HG03135 (cell line): ENCODE data around the gene KRT72.

Source experiments
- ATAC-seq: cut with Tn5 transposase; IDR thresholded peaks from one replicate; pipeline ENCODE4 v1.9.1; 2021; ENCODE audit warnings: mild to moderate bottlenecking, moderate library complexity; ENCODE audit not compliant: unreplicated experiment

Gene KRT72

DNA sequence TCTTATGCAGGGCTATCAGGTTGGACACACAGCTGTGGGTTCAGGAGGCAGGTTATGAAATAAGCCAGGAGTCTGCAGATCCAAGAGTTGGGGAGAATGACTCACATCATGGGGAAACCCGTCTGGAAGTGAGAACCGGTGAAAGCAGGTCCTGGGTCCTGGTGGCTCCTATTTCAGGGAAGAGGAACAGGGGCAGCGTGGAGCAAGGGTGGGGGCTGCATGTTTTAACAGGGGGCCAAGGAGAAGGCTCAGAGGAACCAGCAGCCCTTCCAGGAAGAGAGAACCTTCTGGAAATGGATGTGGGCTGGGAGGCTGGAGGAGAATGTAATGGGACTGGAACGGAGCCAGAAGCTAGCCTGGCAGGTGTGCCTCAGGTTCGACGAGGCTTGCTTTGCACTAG lies 19.8 kb downstream of the KRT72 start:
- no peak for ATAC-seq

DNA sequence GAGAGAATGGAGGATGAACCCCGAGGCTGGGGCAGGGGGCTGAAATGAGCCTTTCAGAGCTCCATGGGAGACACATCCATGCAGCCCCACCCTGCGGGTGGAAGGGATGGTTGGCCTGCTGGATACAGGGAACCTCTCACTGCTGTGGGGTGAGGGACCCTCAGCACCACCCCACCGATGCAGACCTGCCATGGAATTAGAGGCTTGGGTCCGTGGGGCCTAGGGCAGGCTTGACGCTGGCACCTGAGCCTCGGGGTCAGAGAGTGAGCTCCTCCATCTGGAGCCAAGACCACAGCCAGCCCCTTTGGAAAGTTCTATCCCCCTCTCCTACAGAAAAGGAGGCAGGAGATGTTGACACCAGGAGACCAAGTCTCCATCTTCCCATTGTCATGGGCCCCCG lies 20.2 kb downstream of the KRT72 start:
- no peak for ATAC-seq

DNA sequence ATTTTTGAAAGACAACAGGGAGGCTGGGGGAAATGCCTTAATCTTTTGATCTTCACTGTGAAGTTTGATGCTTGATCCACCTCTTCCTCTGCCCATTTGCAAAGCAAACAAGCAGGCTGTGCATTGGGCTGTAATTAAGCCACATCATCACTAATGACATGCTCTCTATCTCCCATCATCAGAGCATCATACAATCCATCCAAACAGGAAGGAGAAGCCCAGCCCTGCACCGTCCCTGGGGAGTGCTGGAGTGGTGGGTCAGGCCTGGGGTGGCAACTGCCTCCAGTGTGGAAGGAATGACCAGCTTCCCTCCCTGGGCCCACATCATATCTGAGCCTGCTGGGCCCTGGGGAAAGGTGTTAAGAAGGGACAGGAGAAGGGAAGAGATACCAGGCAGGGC lies 20.8 kb downstream of the KRT72 start:
- ATAC-seq = no peak

DNA sequence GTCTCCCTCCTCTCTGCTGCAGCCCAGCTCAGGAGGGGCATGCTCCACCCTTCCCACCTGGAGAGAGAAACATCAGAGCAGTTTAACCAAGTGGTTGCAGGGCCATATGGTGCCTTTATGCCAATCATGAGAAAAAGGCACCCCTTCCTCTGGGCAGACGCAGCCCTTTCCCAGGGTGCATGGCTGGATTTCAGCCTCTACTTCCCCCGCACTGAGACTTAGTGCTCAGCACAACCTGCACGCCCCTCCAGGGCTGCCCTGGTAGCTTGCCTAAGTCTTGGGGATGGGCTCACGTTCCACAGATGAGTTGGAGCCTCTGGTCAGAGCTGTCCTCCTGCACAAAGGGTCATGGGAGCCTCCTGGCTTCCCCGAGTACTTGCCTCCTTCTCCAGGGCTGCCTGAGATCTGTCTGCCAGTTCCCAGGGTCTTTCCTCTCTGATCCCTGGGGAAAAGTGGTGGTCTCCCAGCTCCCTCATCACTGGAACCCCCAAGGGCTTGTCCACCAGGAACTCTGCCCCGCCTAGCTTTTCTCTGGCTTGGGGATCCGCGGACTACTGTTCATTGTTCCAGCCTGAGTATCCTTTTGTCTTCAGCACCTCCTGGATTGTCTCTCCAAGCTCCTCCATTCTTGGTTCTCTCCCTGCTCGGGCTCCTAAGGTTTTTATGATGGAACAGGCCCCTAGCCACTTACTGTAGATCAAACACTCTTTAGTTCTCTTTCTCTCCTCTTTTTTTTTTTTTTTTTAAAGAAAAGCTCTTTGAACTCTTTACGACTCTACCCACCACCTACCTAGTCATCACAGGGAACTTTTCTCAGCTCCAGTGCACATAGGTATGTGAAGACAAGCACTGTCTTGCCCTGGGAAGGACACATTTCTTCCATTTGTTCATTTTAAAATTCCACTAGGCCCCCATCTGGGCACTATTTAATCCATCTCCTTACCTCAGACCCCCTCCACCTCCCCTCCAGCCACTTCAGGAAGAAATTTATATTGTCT lies 21.5 kb downstream of the KRT72 start:
- ATAC-seq = no peak

DNA sequence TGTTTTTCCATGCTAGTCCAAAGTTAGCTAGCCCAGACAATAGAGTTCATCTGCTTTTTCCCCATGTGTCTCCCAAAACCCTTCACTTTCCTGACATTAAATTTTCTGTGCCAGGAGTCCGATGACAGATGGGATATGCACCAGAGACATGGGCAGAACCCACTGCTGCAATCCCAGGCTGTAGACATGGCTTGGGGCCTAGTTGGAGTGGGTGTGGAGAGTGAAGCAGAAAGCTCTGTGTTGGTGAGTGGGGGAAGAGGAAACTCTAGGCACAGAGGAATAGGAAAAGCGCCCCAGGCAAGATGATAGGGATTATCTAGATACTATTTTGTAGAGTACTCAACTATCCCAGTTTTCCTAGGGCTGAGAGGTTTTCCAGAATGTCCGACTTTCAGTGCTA lies 22.8 kb downstream of the KRT72 start:
- ATAC-seq = no peak

DNA sequence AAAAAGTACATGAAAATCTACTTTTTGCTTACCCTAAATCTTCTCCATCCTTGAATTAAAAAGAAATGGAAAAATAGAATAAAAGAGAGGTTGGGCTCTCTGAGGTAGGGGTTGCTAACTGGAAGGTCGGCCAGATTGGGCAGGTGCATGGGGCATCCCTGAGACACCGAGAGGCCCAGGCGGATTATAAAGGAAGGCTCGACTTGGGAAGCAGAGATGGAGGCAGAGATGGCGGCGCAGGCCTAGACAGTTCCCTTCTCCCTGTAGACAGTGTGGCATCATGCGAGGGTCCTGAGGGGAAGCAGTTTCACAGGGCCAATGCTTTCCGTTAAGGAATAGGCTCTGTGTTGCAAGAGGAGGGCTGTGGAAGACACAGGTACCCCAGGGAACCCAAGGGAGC lies 23.9 kb downstream of the KRT72 start:
- no peak for ATAC-seq

DNA sequence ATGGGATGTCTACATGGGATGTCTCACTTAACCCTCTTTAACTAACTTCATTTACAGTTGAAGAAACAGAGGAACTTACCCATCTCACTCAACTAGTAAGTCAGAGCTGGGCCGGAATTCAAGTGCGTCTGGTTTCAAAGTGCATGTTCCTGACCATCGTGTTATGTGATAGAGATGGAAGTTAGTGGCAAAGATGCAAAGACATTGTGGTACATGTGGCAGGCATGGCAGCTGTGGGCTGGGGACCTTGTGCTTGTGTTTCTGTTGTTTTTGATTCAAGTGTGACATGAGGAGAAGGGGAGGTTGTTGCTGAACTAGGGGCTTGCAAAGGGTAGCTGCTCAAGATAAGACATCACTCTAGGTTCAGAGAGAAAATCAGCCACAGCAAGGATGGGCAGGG lies 25.3 kb downstream of the KRT72 start:
- ATAC-seq = no peak

DNA sequence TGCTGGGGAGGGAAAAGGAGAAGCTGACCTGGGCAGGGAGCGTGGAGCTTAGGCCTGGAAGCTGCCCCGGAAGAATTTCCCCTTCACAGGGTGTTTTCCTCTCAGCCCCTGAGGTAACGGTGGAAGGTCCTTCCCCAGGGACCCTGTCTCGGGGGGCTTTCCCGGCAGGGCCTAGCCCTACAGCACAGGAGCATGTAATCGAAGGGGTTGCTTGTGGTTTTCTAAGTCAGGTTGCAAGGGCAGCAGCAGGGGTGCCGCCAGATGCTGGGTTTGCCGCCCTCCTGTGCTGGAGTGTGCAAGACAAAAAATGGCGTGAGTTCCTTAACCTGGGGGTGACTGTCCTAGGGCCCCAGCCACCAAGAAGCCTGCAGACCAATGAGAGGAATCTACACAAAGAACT lies 26.0 kb downstream of the KRT72 start:
- ATAC-seq = no peak

DNA sequence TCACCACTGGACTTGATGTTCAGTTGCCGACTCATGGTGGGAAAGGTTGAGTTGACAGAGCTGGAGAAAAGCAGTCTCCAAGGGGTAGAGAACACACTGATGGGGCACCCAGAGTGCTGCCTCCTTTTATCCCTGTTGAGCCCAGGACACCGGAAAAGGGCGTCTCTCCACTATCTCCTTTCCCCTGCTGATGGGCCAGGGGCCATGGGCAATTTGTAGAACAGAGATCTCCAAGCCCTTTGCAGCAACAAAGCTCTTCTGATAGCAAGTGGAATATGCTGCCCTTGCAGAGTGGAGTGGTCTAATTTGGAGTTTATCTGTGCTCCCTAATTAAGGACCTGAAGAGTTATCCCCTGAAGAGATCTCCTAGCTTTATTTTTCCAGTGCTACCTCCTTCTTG lies 27.5 kb downstream of the KRT72 start, which contains the start of gene KRT74:
Gene KRT74, minus strand, starts transcription at position 101 of the 400 bp plus-strand sequence. Its CDS starts 66 bp downstream, at position 35.
- ATAC-seq = no peak

DNA sequence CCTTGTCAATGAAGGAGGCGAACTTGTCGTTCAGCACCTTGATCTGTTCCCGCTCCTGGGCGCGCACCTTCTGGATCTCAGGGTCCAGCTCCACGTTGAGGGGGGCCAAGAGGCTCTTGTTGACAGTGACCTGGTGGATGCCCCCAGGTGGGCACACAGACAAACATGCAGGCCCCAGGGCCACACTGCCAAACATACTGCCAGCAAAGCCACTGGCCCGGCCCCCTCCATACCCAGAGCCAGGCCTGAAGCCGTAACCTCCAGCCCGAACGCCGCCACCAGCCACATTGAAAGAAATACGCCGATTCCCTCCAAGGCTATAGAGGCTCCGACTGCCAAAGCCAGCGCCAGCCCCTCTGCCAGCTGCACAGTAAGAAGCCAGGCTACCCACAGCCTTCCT lies 28.0 kb downstream of the KRT72 start:
- ATAC-seq = no peak

DNA sequence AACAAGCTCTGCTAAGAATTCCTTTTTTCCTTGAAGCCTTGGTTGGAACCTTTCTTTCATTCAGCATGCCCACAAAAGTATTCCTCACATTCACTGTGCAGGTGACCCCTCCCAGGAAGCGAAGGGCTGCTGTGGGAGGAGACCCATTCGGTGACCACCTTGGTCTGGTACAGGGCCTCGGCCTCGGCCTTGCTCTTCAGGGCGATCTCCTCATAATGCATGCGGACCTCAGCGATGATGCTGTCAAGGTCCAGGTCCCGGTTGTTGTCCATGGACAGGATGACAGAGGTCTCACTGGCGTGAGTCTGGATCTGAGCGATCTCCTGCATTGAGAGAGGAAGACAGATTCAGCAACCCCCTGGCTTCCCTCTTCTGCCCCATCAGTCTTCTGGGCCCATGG lies 30.8 kb downstream of the KRT72 start:
- no peak for ATAC-seq

DNA sequence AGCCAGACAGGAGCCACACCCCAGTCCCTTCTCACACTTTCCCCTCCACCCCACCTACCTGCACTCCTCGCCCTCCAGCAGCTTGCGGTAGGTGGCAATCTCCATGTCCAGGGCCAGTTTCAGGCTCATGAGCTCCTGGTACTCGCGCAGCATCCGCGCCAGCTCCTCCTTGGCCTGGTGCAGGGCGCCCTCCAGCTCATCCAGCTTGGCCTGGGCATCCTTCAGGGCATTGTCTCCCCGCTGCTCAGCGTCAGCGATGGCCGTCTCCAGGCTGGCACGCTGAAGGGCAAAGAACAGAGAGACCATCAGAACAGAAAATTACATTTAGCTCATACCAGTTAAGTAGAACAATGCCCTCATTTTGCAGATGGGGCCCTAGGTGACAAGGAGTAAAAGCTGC lies 33.2 kb downstream of the KRT72 start:
- ATAC-seq = no peak

DNA sequence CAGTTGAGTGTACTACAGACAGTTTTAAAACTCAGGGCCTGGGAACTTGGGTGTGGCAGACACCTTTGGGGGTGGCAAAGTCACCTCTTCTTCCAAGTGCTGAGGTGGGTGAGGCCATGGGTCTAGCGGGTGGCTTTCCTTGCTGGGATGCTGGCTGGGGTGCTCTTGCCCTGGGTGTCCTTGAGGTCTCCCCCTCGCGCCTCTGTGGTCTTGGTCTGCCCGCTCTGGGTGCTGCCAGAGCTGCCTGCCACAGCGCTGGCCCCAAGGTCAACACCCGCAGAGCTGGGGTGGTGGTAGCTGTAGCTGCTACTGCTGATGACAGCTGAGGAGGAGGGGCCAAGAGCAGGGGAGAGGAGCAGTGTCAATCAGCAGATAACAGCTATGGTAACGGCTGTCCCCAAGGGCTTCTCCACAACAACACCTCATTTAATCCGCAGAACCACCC lies 34.4 kb downstream of the KRT72 start:
- ATAC-seq = no peak

DNA sequence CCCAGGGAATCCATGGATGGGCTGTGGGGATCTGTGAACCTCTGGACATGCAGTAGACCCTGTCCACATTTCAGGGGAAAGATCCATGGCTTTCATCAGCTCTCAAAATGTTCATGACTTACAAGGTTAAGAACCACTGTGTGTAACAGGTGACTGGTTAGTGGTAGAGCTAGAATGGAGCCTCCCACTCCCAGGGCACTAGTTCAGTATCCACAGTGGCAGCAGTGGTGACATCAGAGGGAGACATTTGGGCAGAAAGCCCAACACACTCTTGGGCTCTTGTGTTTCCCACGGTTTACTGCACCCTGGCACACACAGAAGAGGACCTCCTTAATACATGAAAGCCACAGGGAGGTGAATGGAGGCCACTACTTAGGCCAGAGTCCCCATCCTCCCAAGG lies 36.7 kb downstream of the KRT72 start:
- ATAC-seq = no peak

DNA sequence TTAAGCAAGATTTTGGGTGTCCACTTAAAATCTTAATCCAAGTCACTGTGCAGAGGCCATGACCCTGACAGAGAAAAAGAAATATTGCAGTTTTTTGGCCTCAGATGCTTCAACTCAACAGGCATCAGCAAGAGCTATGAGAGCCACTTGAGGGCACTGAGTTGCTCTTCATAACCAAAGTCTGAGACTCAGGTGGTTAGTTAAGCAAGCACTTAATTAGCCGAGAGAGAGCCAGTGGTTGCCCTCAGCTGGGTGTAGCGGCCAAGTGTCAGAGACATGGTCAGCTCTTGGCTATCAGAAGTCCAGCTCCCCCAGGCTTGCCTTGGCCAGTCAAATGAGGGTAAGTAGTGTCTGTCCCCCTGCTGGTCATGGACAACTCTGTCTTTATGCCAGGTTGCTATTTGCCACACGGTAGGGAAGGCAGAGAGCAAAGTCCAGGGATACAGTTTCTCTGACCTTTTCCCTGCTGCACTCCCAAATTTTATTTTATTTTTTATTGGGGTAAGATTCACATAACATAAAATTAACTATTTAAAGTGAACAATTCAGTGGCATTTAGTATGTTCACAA lies 39.3 kb downstream of the KRT72 start:
- ATAC-seq = no peak

DNA sequence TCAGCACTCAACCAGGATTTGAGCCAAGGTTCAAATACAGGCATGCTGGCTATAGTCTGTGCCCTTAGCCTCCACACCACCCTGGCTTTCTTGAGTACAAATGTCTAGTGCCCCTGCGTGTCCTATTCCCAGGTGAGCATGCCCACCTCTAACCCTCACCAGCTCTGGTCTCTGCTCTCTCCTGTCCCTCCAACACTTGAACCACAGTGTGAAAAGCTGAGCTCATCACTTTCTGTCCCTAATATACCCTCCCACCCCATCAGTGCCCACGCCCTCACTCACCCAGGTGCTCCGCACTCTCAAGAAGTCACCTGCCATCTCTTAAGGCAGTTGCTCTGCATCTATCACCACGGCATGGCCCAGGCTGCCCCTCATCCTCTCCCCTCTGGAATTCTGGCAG lies 41.3 kb downstream of the KRT72 start:
- no peak for ATAC-seq

DNA sequence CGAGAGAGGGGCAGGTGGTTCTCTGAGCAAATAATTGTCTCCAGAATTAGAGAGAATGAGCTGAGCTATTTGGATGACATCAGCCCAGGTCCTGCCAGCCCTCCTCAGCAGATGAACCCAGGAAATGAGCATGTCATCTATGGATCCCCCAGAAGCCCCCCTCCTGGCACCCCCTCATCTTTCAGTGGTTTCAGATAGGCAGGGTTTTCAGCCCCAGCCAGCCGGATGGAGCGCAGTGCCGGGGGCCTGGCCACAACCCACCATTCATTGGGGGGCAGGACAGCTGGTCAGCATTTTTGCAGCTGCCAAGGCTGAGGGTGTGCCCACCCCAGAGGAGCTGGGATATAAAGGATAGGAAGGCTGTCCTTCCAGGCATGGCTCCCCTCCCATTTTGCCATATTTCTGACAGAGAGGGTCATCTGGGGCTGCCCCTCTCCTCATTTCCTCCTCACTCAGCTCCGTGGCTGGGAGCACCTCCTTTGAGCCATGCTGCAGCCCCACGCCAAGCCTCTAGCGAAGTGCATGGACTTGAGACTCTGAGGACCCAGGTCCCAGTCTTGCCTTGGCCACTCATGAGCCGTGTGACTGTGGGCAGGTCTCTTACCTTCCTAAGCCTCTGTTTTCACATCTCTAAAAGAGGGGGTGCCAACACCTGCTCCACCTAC lies 42.4 kb downstream of the KRT72 start:
- ATAC-seq = no peak

DNA sequence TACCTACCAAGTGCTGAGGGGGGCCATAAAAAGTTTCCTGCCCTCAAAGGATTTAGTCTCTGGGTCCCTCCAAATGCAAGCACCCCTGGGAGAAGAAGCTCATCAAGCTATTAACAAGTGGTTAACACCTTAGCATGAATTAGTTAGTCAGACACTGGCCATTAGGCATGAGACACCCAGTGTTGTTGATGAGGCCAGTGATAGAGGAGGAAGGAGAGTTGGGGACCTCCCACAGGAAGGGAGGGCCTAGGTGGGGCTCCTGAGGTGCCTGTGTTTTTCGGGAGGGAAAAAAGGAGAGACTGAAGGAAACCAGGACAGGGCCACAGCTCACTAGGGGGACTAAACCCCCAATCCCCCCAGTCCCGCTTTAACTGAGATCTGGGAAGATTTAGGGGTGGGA lies 43.8 kb downstream of the KRT72 start:
- no peak for ATAC-seq

DNA sequence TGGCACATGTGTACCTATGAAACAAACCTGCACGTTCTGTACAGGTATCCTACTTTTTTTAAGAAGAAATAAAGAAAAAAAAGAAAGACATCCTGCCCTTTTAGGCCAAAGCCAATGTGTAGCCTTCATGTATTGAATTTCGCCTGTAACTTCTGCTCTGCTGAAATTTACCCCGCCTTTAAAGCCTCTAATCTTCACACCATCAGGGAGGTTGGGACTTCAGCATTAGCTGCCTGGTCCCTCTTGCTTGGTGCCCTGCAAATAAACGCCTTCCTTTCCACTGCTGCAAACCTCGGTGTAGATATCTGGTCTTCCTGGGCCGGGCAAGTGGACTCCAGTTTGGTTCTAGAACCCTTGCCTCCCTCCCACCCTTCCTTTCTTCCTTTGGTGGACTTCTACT lies 45.7 kb downstream of the KRT72 start:
- no peak for ATAC-seq

DNA sequence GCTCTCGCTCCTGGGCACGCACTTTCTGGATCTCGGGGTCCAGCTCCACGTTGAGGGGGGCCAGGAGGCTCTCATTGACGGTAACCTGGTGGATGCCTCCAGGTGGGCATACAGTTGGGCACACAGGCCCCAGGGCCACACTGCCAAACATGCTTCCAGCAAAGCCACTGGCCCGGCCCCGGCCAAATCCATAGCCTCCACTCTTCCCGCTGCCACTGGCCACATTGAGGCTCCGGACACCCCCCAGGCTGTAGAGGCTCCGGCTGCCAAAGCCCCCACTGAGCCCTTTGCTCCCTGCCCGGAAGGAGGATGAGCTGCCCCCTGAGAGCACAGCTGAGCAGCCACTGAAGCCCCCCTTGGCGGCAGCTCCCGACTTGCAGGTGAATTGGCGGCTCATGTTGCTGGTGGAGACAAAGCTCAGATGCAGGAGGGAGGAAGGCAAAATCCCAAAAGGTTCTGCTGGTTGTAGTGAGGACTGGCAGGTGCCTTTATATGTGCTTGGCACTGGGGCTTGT lies 48.5 kb downstream of the KRT72 start, which contains the start of gene KRT71:
Gene KRT71, minus strand, starts transcription at position 465 of the 515 bp plus-strand sequence. Its CDS starts 68 bp downstream, at position 397.
- ATAC-seq = no peak

DNA sequence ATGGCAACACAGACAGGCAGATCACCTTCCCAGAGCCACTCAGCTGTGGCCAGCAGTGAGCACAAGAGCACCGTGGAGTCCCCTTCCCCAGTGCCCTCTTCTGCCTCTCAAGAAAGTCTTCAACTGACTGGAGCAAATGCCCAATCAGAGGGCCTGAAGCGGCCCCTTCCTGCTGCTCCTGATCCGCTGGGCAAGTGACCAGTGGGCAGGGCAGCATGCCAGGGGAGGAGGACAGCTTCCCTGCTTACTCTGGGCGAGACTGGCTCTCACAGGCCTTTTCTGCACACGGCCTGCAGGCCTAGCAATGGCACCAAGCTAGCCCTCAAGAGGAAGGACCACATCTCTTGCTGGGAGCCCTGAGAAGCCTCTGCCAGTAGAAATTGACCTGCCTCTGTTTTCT lies 49.2 kb downstream of the KRT72 start:
- ATAC-seq = no peak
